CD8-positive, alpha-beta memory T cell (primary cell): ENCODE measurements around the gene TUBGCP6. TPM values are rescaled to one million over a fixed set of nuclear protein-coding genes. Genes with fewer than 3 reads are reported as not detected.

ENCODE experiments used
- CTCF ChIA-PET: fragments of 350-600 bp; sonication (Branson Sonifier 250); formaldehyde crosslinking; loops from one replicate; lab custom pipeline; 2021; ENCODE audit warnings: antibody characterized with exemption; lab: Charles Lee
- POLR2A ChIA-PET: fragments of 350-600 bp; sonication (Branson Sonifier 250); formaldehyde crosslinking; loops from one replicate; lab custom pipeline; 2021; ENCODE audit warnings: antibody characterized with exemption; lab: Charles Lee
- DNase-seq, 5 donors: peaks; one replicate each; pipeline versions ENCODE4 v3.0.0 to v3.0.0-alpha.2; 2020 to 2022; ENCODE audit warnings: mixed read lengths in 1 of 5
- H3K27ac ChIP-seq: one replicate; pipeline ENCODE4 v1.7.0; 2013; ENCODE audit warnings: low read depth, mild to moderate bottlenecking, low read length, moderate library complexity
- H3K27me3 ChIP-seq: 2 replicates; pipeline ENCODE4 v1.7.0; 2013; ENCODE audit warnings: low read length, mild to moderate bottlenecking; ENCODE audit not compliant: insufficient read depth, poor library complexity, severe bottlenecking
- H3K36me3 ChIP-seq: 2 replicates; pipeline ENCODE4 v1.7.0; 2013; ENCODE audit warnings: mild to moderate bottlenecking, low read length, moderate library complexity; ENCODE audit not compliant: insufficient read depth
- H3K4me1 ChIP-seq: 2 replicates; pipeline ENCODE4 v1.7.0; 2013; ENCODE audit warnings: mild to moderate bottlenecking, low read length, moderate library complexity; ENCODE audit not compliant: insufficient read depth
- H3K4me3 ChIP-seq: 2 replicates; pipeline ENCODE4 v1.7.0; 2013; ENCODE audit warnings: mild to moderate bottlenecking, low read length
- H3K9me3 ChIP-seq: 2 replicates; pipeline ENCODE4 v1.7.0; 2013; ENCODE audit warnings: mild to moderate bottlenecking, low read length
- H3K27ac Mint-ChIP-seq, 8 donors: one replicate each; pipeline ENCODE4 v1.8.0; 2020 to 2021; ENCODE audit warnings: mixed read lengths in 8 of 8, mild to moderate bottlenecking in 6 of 8, inconsistent platforms in 3 of 8, moderate library complexity in 3 of 8
- H3K27me3 Mint-ChIP-seq, 2 donors: one replicate each; pipeline ENCODE4 v1.8.0; 2020 to 2021; ENCODE audit warnings: mixed read lengths in 2 of 2, mild to moderate bottlenecking in 1 of 2, moderate library complexity in 1 of 2
- H3K36me3 Mint-ChIP-seq, 3 donors: one replicate each; pipeline ENCODE4 v1.8.0; 2020 to 2021; ENCODE audit warnings: mixed read lengths in 3 of 3, inconsistent platforms in 1 of 3, mild to moderate bottlenecking in 1 of 3
- H3K4me1 Mint-ChIP-seq, 3 donors: one replicate each; pipeline ENCODE4 v1.8.0; 2020 to 2021; ENCODE audit warnings: mixed read lengths in 3 of 3, inconsistent platforms in 1 of 3, mild to moderate bottlenecking in 1 of 3
- H3K4me3 Mint-ChIP-seq, 7 donors: one replicate each; pipeline ENCODE4 v1.8.0; 2020 to 2021; ENCODE audit warnings: mixed read lengths in 7 of 7, mild to moderate bottlenecking in 6 of 7, moderate library complexity in 4 of 7, inconsistent platforms in 2 of 7
- H3K9me3 Mint-ChIP-seq, 5 donors: one replicate each; pipeline ENCODE4 v1.8.0; 2020 to 2022; ENCODE audit warnings: mixed read lengths in 5 of 5, mild to moderate bottlenecking in 3 of 5, moderate library complexity in 2 of 5, inconsistent platforms in 1 of 5
- polyA plus RNA-seq: library from polyadenylated mRNA; unstranded; fragments of 300-500 nt; fragmentation: Illumina TruSeq; gene quantifications from one replicate; pipeline ENCODE4 v1.2.3, GENCODE V29; 2021
- total RNA-seq, 2 experiments: library from RNA; stranded (reverse); gene quantifications; one replicate each; pipeline ENCODE4 v1.2.3, GENCODE V29; 2021

TUBGCP6 gene
- total and polyA plus RNA-seq, 3 experiments from 2014 or later, result 18.6 to 52.2 (median 51.4) TPM

DNA sequence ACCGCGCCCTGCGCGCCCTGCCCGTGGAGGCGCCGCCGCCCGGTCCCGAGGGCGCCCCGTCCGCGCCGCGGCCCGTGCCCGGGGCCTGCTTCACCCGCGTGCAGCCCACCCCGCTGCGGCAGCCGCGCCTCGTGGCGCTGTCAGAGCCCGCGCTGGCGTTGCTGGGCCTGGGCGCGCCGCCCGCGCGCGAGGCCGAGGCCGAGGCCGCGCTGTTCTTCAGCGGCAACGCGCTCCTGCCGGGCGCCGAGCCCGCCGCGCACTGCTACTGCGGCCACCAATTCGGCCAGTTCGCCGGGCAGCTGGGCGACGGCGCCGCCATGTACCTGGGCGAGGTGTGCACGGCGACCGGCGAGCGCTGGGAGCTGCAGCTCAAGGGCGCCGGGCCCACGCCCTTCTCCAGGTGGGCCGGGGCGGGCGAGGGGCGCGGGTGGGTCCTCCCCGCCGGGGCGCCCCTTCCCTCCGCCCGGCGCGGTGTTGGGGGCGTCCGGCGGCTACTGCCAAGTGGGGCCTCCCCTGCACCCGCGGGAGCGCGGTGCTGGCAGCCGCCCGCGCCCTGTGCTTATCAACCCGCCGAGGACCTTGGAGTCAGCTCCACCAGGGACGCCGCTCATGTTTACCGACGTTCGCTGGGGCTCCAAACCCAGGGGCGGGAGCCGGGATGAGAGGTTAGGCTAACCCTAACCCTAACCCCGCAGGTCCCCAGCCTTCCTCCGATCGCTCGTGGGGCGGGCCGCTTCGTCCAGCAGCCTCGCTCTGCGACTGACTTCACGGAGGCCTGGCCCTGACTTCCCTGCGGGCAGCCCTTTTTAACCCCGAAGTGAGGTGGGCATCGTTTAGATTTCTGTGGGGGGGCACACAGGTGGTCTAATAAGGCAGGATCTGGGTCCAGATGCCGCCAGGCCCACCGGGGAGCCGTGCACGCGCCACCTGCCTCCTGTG, 43.4 kb downstream of the TUBGCP6 start:
- peaks cover 23% of the 10 kb centered on the region for H3K4me1 ChIP-seq
- peaks cover 7% of the 10 kb centered on the region for H3K36me3 ChIP-seq
- peaks cover 0 to 45% (median 4%) of the 10 kb centered on the region in 3 donors for H3K36me3 Mint-ChIP-seq
- H3K4me3 Mint-ChIP-seq, result peak overlapping the region; percentile 81 to 90 (median 86)
- no peaks in the 10 kb centered on the region for H3K27me3 Mint-ChIP-seq
- no peak for DNase-seq
- ChIA-PET POLR2A (interaction anchor here (0.7 to 1.5 kb wide), 3 partner anchors 10 to 306 kb away, joined by 3 to 4 read pairs (median 3); partner anchors contain the start of genes LMF2 and NCAPH2), CTCF (interaction anchor here (1.3 to 1.4 kb wide), 2 partner anchors 26 to 52 kb away, joined by 3 read pairs; no protein-coding TSS in a partner anchor)
- peak overlapping the region; percentile 28 for H3K4me3 ChIP-seq
- peak overlapping the region; percentile 58 to 91 (median 79) for H3K27ac Mint-ChIP-seq
- H3K27me3 ChIP-seq, result no peaks in the 10 kb centered on the region
- H3K9me3 ChIP-seq, result no peaks in the 10 kb centered on the region
- no peak overlapping the region for H3K27ac ChIP-seq
- H3K4me1 Mint-ChIP-seq, result peaks cover 17 to 42% (median 30%) of the 10 kb centered on the region in 3 donors
- no peaks in the 10 kb centered on the region for H3K9me3 Mint-ChIP-seq

DNA sequence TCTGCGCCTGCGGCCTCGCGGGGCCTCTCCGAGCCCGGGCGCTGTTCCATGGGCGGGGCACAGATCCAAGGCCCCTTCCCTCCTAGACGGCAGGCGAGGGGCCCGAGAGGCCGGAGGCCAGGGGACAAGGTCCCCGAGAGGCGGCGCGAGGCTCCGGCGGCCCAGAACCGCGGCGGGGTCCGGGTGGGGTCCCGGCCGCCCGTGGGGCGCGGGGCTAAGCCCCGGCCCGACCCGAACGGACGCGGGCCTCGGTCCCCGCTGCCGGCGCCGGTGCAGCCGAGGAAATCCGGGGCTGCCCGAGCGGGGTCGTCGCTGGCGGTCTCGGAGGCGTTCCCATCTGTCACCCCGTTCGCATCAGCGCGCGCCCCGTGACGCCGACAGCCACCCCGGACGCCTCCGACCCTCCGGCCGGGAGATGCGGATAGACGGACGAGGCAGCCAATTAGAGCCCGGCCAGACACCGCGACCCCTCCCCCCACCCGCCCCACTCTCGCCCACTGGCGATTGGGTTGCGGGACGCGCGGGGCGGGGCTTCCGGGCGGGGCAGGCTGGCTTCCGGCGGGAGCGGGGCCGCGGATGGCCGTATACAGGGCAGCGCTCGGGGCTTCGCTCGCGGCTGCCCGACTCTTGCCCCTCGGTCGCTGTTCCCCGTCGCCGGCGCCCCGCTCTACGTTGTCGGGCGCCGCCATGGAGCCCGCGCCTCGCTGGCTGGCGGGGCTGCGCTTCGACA, 44.2 kb downstream of the TUBGCP6 start, which contains the start of gene SELENOO:
TSS of gene SELENOO (plus strand) at position 551 of the 730 bp plus-strand sequence. CDS start at position 577, 26 bp downstream.
- H3K27me3 ChIP-seq, result no peaks in the 10 kb centered on the region
- H3K27ac ChIP-seq, result peak within 1 kb of the TSS; percentile 69
- peak; percentile 85 to 89 (median 87) for DNase-seq
- Mint-ChIP-seq H3K4me3 (peak within 1 kb of the TSS; percentile 81 to 90 (median 86)), H3K4me1 (peaks cover 17 to 40% (median 30%) of the 10 kb centered on the region in 3 donors), H3K27me3 (no peaks in the 10 kb centered on the region), H3K9me3 (no peaks in the 10 kb centered on the region), H3K27ac (peak within 1 kb of the TSS; percentile 41 to 91 (median 79)), H3K36me3 (peaks cover 0 to 46% (median 4%) of the 10 kb centered on the region in 3 donors)
- peaks cover 23% of the 10 kb centered on the region for H3K4me1 ChIP-seq
- H3K9me3 ChIP-seq, result no peaks in the 10 kb centered on the region
- ChIA-PET POLR2A (interaction anchor here (0.7 to 1.0 kb wide), 3 partner anchors 9 to 11 kb away, joined by 3 to 4 read pairs (median 4); no protein-coding TSS in a partner anchor), CTCF (no interaction called here)
- peak within 1 kb of the TSS; percentile 45 for H3K4me3 ChIP-seq
- peaks cover 3% of the 10 kb centered on the region for H3K36me3 ChIP-seq

DNA sequence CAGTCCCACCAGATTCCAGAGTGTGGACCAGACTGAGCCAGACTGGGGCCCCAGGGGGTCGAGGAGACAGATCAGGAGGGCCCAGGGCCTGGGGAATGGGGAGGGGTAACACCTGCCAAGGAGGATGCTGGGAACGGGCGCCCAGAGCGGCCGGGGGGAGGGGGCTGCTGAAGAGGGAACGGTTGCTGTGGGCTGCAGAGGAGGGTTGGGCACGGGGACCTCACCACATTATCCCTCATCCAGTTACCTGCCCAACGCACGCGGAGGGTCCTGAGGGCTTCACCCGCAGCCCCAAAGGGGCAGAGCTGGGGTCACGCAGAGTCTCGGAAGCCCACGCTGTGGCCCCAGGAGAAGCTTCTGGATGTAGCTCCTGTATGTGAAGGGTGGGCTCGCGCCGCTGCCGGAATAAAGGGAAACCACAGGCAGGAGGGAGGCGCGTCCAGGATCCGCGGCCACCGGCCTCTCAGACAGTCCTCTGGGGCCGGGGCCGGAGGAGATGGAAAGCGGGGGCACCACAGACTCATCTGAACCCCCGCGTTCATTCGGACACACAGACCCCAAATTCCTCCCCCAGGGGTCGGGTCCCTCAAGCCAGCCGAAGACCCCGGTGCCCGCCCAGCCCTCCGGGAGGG, 44.9 kb downstream of the TUBGCP6 start:
- POLR2A ChIA-PET, result interaction anchor here (1.0 kb wide), 1 partner anchor 8 kb away, joined by 4 read pairs; no protein-coding TSS in a partner anchor
- H3K4me3 ChIP-seq, result peak overlapping the region; percentile 45

DNA sequence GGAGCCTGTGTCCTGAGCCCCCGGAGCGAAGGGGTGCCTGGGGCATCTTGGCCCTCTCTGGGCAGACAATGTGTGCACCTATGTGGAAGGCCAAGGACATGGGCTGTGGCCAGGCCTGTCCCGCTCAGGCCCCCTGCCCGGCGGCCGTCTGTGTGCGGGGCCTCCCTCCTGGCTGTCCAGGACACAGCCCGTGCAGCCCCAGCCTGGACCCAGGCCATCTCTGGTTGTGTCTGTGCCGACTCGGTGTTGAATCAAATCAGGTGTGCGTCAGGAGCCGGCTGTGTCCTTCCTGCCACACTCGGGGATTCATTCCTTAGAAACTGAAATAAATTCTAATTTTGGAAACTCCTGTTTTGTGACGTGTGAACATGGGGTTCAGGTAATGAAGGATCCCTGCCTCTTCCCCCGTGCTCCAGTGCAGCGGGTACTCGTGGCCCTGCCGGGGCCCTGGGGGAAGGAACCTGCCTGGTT, 45.5 kb downstream of the TUBGCP6 start:
- H3K4me3 ChIP-seq, result no peak overlapping the region
- H3K4me1 Mint-ChIP-seq, result peaks cover 12 to 30% (median 22%) of the 10 kb centered on the region in 3 donors
- no peaks in the 10 kb centered on the region for H3K27me3 Mint-ChIP-seq
- peaks cover 6% of the 10 kb centered on the region for H3K36me3 ChIP-seq
- ChIA-PET POLR2A (interaction anchor here (1.0 kb wide), 1 partner anchor 8 kb away, joined by 4 read pairs; no protein-coding TSS in a partner anchor), CTCF (no interaction called here)
- H3K27ac Mint-ChIP-seq, result peak overlapping the region in 6 of 8 donors; percentile 34 to 89 (median 69)
- peaks cover 23% of the 10 kb centered on the region for H3K4me1 ChIP-seq
- H3K27me3 ChIP-seq, result no peaks in the 10 kb centered on the region
- H3K27ac ChIP-seq, result no peak overlapping the region
- no peak for DNase-seq
- H3K4me3 Mint-ChIP-seq, result peak overlapping the region in 6 of 7 donors; percentile 60 to 85 (median 65)
- peaks cover 0 to 46% (median 0%) of the 10 kb centered on the region in 3 donors for H3K36me3 Mint-ChIP-seq
- H3K9me3 Mint-ChIP-seq, result no peaks in the 10 kb centered on the region
- H3K9me3 ChIP-seq, result no peaks in the 10 kb centered on the region

More for the DNA sequence above, 44.9 kb downstream of the TUBGCP6 start:
- Mint-ChIP-seq H3K27me3 (no peaks in the 10 kb centered on the region), H3K4me1 (peaks cover 15 to 36% (median 26%) of the 10 kb centered on the region in 3 donors), H3K36me3 (peaks cover 0 to 48% (median 2%) of the 10 kb centered on the region in 3 donors), H3K9me3 (no peaks in the 10 kb centered on the region), H3K27ac (peak overlapping the region in 7 of 8 donors; percentile 34 to 89 (median 57)), H3K4me3 (peak overlapping the region; percentile 48 to 85 (median 62))
- CTCF ChIA-PET, result no interaction called here
- peaks cover 3% of the 10 kb centered on the region for H3K36me3 ChIP-seq
- DNase-seq, result no peak
- peaks cover 23% of the 10 kb centered on the region for H3K4me1 ChIP-seq
- peak overlapping the region; percentile 69 for H3K27ac ChIP-seq
- H3K9me3 ChIP-seq, result no peaks in the 10 kb centered on the region
- H3K27me3 ChIP-seq, result no peaks in the 10 kb centered on the region

DNA sequence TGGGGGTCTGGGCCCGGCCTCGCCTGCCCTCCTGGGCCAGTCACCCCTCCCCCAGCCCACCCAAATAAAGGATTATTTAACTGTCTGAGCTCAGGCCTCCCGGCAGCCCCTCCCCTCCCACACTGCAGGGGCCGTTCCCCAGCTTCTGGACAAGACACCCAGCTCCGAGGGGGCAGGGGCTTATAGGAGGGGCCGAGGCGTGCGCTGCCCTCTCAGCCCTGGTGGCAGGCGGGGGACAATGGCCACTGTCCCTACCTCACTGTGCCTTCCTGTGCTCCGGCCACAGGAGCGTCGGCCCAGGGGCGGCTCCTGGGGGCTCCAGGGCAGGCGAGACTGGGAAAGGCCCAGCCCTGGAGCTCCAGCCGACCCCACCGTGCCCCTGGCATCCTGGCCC, 46.2 kb downstream of the TUBGCP6 start:
- Histone ChIP-seq H3K27ac (no peak overlapping the region), H3K4me1 (peaks cover 26% of the 10 kb centered on the region), H3K36me3 (peaks cover 7% of the 10 kb centered on the region), H3K27me3 (no peaks in the 10 kb centered on the region), H3K4me3 (no peak overlapping the region), H3K9me3 (no peaks in the 10 kb centered on the region)
- peak overlapping the region in 1 of 7 donors; percentile 65 for H3K4me3 Mint-ChIP-seq
- POLR2A ChIA-PET, result no interaction called here
- no peaks in the 10 kb centered on the region for H3K9me3 Mint-ChIP-seq
- H3K27ac Mint-ChIP-seq, result peak overlapping the region in 2 of 8 donors; percentile 5 to 36
- H3K36me3 Mint-ChIP-seq, result peaks cover 0 to 47% (median 0%) of the 10 kb centered on the region in 3 donors
- DNase-seq, result no peak
- H3K27me3 Mint-ChIP-seq, result no peaks in the 10 kb centered on the region
- CTCF ChIA-PET, result no interaction called here
- peaks cover 9 to 26% (median 18%) of the 10 kb centered on the region in 3 donors for H3K4me1 Mint-ChIP-seq

DNA sequence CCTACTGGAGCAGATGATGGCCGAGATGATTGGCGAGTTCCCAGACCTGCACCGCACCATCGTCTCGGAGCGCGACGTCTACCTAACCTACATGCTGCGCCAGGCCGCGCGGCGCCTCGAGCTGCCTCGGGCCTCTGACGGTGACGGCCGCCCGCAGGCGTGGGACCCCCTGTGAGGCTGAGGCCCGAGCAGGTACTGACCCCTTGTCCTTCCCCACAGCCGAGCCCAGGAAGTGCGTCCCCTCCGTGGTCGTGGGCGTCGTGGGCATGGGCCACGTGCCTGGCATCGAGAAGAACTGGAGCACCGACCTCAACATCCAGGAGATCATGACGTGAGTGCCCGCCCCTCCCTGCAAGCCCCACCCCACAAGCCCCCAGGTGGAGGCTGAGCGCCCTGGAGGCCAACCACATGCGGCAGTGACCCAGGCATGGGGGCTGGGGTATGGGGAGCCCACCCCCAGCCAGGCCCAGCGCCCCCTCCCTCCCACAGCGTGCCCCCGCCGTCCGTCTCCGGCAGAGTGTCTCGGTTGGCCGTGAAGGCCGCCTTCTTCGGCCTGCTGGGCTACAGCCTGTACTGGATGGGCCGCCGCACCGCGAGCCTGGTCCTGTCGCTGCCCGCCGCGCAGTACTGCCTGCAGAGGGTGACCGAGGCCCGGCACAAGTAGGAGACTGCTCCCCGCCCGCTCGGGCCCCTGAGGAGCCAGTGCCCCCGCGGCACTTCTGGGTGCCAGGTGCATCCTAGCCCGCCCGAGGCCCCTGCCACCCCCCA, 46.8 kb downstream of the TUBGCP6 start:
- CTCF ChIA-PET, result interaction anchor here (1.5 kb wide), 1 partner anchor 11 kb away, joined by 6 read pairs; no protein-coding TSS in a partner anchor
- POLR2A ChIA-PET, result no interaction called here

More for the DNA sequence above, 46.8 kb downstream of the TUBGCP6 start:
- peak overlapping the region in 1 of 7 donors; percentile 34 for H3K4me3 Mint-ChIP-seq
- Histone ChIP-seq H3K9me3 (no peaks in the 10 kb centered on the region), H3K27ac (no peak overlapping the region), H3K36me3 (peaks cover 7% of the 10 kb centered on the region), H3K27me3 (no peaks in the 10 kb centered on the region), H3K4me1 (peaks cover 29% of the 10 kb centered on the region), H3K4me3 (no peak overlapping the region)
- H3K9me3 Mint-ChIP-seq, result no peaks in the 10 kb centered on the region
- no peak overlapping the region for H3K27ac Mint-ChIP-seq
- peaks cover 0 to 41% (median 0%) of the 10 kb centered on the region in 3 donors for H3K36me3 Mint-ChIP-seq
- DNase-seq, result no peak
- H3K4me1 Mint-ChIP-seq, result peaks cover 9 to 22% (median 13%) of the 10 kb centered on the region in 3 donors
- H3K27me3 Mint-ChIP-seq, result no peaks in the 10 kb centered on the region
